GM19328 (cell line): Measurements from ENCODE around the gene CCL13.

Source experiments
- ATAC-seq: cut with Tn5 transposase; IDR thresholded peaks from one replicate; pipeline ENCODE4 v1.9.1; 2021; ENCODE audit warnings: mild to moderate bottlenecking, moderate library complexity; ENCODE audit not compliant: unreplicated experiment

Gene CCL13

DNA sequence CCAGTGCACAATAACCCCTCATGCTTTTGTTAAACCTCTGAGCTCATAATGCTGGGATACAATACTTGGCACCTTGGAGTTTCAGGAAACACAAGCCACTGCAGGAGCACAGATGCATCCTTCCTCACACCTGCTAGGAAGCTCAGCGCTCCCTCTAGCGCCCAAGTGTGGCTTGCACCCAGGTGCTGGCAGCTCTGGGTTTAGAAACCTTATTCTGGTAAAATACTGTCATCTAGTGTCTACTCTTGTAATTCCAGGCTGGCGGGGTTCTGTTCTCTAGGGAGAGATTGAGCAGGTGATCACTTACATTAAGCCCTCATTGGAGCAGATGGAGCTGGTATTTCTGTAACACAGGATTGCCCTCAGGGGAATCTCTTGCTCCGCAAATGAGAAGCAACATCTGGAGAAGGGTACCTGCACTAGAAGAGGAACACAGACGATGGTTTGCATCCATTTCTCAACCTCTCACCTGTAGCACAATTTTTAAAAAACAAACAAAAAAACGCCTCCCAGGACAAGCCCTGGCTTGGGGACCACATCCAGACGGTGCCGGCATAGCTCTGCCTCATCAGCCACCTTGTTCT is 5.3 kb downstream of the CCL13 start:
- no peak for ATAC-seq

DNA sequence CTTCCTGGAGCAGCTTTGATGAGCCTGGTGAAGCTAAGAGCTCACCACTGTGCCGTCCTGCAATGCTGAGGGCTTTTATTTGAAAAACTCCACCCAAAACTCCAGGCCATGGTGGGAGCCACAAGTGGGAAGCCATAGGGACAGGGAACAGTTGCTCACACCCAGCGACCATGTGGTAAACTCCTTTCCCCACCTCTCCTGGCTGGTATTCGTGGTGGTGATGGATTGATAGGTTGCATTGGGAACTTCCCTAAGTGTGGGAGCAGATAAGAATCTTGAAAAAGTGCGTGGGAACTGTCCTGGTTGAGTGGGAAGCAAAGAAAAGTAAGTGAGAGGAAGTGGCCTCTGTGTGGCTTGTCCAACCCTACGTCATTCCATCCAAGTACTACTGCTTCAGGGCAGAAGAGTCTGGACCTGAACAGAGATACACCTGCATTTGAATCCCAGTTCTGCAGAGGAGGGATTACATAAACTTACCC is 6.9 kb downstream of the CCL13 start, which contains the start of gene CCL1:
CCL1 (minus strand) TSS at position 51 of the 479 bp plus-strand sequence. CDS start 72 bp downstream, outside the sequence.
- ATAC-seq, result no peak

DNA sequence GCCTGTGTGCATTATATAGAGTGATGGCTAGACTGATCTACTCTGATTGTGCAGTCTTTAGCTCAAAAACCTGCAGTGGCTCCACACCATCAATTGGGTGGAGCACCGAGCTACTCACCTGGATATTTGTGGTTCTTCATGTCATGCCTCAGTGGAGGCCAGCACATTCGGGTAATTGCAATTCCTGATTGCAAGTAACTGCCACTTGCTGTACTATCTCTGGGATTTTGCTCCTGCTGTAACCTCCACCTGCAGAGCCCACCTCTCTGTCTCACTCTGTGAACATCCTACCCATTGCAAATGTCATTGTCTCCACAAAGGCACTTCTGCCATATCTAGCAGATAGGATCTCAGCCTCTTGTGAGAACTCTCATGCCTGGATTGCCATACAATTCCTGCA is 8.5 kb downstream of the CCL13 start:
- no peak for ATAC-seq

DNA sequence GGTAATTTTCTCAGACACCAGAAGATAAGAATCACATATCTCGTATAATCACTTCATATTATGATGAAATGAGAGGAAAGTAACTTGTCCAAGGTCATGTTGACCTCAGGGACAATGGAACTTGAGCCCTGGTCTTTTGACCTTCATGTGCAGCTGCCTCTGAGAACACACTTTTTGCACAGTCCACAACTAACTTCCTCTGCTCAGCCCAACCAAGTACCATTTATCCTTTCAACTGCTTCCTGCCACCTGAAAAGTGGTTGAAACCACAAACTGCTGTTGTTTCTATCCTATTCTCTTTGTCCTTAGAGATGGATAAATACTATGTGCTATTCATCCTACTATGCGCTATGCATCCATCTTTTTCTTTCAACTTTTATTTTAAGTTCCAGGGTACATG is 9.1 kb downstream of the CCL13 start:
- ATAC-seq, result no peak

DNA sequence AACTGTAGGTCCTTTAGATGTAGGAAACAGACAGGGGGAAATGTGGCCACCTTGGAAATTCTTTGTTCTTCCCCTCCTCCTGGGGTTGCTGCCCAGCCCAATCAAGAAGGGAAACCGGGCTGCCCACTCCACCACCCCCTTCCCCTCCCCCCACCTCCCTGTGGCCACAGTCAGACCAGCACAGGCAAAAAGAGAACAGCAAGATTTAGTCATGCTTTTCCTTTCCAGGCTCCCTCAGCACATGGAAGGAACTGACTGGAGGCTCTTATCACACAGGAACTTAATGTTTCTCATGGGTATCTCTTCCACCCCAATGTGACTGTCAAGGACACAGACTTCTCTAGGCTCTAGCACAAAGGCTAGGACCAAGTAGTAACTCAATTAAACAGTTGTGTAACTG is 9.7 kb downstream of the CCL13 start:
- ATAC-seq, result no peak

DNA sequence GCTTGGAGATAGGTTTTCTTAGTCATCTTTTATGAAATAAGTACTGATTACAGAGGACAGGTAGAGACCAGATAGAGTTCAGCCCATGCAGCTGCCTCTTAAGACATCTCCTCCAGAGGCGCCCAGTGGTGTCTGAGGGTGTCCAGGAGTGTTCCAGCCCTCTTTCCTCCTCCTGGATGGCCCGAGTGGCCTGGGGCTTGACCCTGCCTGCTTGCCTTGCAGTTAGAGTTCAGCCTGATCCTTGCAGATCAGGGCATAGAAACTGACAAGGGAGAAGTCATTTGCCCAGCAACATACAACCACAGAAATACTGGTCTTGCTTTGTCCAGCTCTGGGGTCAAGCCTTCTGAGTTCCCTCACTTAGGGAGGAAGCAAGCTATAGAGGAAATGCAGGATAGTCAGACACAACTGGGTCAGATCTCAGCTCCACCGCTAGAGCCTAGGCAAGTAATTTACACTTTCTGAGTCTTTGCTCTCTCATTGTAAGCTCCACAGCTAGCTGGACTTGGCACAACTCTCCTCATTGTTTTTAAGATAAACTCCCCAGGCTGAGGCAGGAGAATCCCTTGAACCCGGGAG is 10.3 kb downstream of the CCL13 start:
- no peak for ATAC-seq

DNA sequence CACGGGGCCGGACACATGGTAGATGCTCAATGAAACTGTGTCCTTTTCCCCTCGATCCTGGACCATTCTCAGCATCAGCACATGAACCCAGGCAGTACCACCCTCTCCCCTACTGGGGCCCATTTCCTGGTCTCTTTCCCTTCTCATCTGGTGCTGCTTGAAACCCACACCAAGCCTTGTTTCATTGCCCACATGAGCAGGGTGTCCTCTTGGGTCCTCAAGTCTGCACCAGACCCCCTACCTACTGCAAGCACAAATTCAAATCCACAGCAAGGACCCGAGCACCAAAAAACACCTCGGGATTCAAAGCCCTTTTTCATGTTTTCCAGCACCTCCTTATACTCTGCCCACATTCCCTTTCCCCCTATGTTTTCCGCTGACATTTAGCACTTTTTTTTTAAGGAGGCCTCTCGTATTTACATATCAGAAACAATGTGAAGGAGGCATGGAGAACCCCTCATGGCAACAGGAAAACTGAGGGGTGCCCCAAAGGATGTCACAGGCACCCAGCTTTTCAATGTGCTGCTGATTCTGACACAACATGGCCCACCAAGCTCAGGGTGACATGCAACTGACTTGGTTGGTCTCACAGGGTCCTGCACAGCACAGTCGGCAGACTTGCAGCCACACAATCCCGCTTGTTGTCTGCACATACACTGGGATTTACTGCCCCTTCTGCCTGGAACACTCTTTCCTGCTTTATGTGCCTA is 11.4 kb downstream of the CCL13 start:
- no peak for ATAC-seq

DNA sequence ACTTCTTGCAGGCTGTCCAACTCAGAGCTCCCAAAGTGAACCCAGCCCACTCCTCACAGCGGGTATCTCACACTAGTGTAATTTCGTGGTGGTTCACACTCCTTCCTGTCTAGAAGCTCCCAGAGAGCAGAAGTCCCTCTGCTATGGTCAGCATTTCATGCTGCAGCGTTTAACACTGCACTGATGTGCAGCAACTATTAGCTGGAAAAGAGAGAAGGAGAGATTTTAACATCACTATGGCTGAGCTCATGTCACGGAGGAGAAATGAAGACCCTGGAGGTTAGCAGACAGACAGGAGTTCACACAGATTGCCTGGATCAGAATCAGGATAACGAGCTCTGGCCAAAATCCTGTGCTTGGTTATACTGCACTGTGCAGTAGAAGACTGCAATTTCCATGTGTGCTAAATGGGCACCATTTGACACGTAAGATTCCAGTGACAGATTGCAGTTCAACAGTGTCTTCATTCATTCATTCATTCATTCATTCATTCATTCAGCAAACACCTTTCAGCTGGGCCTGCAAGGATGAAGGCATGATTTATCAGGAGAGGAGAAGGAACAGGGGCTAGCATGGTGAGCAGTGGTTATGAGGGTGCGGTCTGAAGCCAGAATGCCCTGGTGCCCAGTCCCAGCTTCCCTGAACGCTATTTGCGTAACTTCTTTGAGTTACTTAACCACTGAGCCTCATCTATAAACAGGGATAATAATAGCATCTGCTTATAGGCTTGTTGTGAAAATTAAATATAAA is 12.1 kb downstream of the CCL13 start:
- no peak for ATAC-seq

DNA sequence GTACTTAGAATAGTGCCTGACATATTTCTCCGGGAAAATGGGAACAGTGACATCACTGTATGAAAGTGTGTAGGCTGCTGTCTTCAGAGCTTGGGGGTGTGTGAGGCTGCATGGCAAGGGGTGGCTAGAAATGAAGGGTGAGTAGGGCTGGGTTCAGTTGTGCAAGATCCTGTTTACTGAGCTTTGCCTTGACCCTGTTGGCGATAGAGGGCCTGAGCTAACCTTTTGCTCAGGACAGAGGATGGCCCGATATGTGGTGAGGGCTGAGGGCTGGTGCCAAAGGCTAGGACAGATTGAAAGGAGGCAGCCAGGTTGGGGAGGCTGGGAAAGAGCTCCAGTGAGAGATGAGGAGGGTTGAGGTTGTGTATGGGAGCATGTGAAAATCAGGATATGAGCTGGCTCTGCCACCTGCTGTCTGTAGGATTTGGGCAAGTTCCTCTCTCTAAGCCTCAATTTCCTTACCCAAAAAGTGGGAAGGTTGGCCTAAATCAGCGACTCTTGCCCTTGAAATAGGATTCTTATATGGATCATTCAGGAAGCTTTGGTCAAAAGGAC is 12.7 kb downstream of the CCL13 start:
- ATAC-seq, result no peak

DNA sequence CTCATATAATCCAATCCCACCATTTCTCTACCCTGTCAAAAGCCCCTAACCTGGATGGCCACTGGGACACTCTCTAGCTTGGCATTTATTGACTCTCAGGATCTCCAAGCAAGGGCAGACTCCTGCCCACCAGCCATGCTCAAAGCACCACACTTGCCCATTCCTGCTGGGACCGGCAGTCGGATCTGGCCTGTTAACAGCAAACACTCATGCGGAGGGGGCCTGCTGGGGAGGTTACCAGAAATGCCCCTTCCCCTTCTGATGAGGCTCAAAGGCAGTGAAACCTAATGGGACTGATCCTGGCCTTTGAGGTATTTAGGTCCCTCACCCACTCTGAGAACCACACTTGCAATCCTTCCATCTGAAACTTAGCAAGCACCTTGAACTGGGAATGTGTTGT is 13.3 kb downstream of the CCL13 start:
- no peak for ATAC-seq

DNA sequence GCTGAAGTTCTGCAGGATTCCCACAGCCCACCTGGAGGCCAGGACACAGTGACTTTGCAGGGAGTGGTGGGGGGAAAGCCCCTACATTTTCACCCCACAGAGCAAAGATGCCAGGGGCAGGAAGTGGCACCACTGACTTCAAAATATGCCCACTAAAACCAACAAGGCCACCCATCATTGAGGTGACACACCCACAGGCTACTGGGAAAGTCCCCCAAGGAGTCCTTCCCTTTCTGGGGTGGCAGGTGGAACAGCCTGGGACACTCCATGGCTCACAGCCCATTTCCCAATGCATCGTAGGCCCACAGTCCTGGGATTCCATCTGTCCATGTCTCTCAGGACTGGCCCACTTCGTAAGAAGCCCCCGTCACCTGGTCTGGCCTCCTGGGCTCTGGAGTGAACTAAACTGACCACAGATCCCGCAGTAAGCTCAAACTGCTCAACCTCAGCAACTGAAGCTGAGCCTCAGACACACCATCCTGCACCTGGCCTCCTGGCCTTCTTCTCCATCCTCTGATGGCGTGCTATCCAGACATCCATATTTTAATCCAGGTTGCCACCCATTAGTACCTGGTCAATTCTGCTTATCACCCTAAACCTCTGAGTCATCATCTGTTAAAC is 14.2 kb downstream of the CCL13 start:
- ATAC-seq, result no peak

DNA sequence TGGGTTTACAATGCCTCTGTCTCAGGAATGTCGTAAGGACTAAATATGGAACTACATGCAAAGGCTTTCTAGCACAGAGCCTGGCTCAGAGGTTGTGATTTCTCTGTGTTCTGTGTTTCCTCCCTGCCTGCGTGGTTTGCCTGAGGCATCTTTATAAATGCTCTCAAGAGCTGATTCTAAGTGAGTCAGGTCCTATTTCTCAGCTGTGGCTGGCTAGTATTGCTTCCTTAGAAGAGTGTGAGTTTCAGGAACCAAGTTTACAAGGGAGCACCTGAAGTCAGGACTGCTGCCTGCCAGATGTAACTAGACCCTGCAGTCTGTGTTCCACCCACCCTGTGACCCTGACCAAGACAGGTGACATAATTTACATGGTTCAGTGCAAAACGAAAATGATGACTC is 14.7 kb downstream of the CCL13 start:
- ATAC-seq, result no peak

DNA sequence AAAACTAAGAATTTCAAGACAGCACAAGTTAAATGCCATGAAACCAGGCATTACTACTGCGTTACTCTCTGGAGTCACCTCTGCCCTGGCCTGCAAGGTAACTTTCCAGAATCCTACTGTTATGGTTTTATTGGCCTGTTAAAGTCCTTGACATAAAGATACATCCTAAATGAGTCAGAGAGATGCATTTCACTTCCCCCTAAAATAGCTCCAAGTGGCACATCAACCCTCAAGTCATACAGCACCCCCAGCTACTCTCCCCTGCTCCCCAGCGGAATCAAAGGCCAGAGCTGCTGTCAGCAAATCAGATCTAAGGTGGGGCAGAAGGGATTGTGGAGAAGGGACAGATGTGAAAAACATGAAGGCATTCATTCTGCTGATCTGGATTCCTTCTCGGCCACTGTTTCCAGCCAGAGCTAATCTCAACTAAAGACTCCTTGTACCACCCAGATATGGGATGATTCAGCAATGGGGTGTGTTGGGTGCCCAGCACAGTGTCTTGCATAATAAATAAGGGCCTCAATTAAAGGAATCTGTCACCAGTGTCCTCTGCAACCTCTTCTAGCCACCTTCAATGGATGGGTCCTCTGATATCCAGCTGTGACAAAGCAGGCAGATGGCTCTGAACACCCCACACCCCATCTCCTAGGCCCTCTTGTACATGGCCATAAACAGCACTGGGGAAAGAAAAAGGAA is 15.3 kb downstream of the CCL13 start:
- ATAC-seq, result no peak

DNA sequence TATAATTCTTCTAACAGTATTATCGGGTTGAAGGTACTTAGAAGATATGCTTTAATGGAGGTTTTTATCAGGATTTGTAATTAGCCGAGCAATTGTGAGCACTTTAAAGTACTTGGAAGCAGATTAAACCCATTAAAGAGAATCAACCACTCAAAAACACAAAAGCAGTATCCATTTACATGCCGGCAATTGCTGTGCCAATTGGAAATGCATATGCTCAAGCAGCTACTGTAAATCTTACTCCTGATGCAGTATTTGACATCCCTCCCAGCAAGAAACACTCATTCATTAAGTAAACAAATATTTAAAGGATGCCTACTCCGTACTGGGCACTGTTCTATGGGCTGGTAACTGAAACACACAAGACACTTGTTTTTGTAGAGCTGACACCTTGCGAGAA is 18.2 kb downstream of the CCL13 start:
- ATAC-seq, result no peak

DNA sequence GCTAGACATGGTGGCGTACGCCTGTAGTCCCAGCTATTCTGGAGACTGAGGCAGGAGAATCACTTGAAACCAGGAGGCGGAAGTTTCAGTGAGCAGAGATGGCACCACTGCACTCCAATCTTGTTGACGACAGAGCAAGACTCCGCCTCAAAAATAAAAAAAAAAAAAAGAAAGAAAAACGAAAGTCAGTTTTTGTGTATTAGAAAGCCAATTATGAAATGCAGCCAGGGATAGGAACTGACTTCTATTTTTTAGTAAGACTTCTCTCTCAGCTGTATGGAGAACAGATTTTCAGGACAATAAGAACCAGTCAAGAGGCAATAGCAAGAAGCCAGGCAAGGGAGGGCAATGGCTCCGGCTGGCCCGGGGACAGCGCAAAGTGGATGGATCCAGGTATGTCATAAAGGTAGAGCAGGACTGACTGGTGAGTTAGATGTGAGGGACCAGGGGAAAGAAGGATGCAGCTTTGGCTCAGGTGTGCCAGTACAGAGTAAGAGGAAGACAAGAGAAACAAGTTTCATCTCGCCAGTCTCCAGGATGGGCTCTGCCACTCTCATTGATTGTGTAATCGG is 19.2 kb downstream of the CCL13 start:
- no peak for ATAC-seq

DNA sequence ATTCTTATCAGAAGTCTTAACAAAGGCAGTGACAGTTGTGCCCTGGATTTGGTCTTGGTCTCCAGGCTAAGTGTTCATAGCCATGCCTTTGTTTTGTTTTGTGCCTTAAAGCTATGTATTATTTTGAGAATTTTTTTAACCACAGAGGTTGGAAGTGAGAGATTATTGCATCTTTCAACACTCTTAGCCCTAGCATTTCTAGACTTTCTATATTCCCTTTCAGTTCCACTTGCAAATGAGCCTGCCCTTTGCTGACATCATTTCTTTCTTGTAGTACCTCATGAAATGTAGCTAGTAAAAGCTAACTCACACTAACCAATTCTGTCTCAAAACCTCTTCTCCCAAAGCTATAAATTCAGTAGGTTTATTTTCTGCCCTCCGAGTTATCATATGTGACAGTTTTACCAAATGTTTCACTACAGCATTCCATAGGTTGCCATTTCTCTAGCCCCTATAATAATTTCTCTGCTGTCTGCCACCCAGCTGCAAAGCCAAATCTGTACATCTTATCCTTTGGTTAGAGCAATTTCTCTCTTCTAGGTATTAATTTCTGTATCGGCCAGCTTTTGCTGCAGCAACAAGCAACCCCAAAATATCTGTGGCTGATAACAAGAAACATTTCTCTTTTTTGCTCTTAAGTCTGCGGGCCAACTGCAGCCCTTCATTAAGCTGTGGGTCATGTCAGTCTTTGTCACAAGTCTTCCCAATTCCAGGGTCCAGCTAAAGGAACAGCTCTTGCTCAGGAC is 21.0 kb downstream of the CCL13 start:
- ATAC-seq, result no peak

DNA sequence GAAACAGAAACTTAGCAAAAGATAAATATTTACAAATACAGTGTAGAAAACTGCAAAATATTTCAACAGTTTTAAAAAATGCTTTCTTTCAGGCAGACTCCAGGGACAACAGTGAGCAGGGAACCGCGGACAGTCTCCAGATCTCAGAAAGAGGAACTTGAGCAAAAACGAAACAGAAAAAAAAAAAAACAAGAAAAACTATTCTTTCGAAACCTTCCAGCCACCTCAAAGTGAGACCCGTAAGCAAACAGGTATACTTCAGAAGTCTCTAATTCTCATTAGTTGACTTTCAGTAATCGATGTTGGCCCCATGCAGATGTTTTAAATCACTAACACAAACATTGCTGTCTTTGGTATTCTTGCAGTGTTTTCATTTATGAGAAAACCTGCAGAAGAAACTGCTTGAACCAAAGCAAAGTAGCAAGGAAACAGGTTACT is 22.4 kb downstream of the CCL13 start:
- ATAC-seq, result no peak

DNA sequence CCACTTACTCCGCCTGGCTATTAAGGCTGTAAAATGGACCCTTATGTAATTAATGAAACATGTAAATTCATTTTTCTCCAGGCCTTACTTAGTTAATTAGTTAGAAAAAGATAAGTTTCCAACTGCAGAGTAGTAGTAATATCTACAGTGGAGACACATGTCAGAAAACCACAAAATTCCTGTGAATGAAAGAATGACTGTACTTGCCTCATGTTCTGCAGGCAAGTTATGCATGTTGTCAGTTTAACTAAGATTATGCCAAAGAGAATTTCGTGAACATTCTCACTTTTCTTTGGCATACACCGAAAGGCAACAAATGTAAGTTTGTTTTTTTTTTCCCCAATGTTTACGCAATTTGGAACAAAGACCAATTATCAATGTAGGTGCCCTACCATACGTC is 23.6 kb downstream of the CCL13 start:
- ATAC-seq, result no peak

DNA sequence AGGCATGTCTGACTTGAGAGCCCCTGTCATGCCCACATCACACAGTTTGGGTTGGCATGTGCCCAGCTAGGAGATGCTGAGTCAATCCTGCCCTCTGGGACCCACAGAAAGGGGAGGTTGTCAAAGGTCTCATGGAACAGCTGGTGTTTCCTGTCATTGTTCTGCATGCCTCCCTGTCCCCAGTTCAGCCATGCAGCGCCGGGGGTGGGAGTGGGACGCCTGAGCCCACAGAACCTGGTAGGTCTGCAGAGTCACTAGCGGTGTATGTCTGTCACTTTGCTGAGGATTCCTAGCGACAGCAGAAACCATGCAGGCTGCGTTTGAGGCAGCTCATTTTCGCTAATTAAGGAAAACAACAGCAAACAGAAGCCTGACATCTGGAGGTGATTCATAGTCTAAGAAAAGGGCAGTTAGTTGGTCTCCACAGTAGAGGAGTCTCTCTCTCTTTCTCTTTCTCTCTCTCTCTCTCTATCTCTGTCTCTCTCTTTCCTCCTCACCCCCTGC is 26.4 kb downstream of the CCL13 start:
- ATAC-seq, result no peak
